Measurements from ENCODE around the gene STAB1. TPM values are rescaled to one million over a fixed set of nuclear protein-coding genes. Genes with fewer than 3 reads are reported as not detected.

Gene STAB1
- total and polyA plus RNA-seq, 2 of the 13 experiments (the other 11 are each of a cell fraction or from before 2014, with no cell fraction given), result 0.09 to 0.34 TPM

DNA sequence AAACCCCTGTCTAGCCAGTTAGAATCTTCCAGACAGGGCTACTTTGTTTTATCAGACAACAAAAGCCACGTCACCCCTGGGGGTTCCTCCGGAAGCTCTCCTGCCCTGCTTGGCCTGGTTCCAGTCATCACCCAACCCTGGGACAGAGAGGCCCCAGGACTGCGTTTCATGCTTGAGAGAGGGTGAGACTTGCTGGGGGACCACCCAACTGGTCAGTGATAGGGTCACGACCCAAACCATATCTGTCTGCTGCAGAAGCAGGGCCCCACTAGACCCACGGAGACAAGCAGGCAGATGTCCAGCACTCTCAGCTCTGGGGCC, 37.3 kb downstream of the STAB1 start (continued):
- TF ChIP-seq ZNF326 (CRISPR knock-in tag; IDR thresholded peaks at IDR 0.05; ENCODE audit: borderline replicate concordance), result 0 out of 2 replicates have a peak, but pooled peaks have one; percentile 28
- TF ChIP-seq ZNF839 (CRISPR knock-in tag; IDR thresholded peaks at IDR 0.05; ENCODE audit: borderline replicate concordance), result no peak
- TF ChIP-seq, protein P1, sequence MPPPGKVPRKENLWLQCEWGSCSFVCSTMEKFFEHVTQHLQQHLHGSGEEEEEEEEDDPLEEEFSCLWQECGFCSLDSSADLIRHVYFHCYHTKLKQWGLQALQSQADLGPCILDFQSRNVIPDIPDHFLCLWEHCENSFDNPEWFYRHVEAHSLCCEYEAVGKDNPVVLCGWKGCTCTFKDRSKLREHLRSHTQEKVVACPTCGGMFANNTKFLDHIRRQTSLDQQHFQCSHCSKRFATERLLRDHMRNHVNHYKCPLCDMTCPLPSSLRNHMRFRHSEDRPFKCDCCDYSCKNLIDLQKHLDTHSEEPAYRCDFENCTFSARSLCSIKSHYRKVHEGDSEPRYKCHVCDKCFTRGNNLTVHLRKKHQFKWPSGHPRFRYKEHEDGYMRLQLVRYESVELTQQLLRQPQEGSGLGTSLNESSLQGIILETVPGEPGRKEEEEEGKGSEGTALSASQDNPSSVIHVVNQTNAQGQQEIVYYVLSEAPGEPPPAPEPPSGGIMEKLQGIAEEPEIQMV (CRISPR knock-in tag; IDR thresholded peaks at IDR 0.05; ENCODE audit: low read depth), result no peak
- TF ChIP-seq, protein P2, sequence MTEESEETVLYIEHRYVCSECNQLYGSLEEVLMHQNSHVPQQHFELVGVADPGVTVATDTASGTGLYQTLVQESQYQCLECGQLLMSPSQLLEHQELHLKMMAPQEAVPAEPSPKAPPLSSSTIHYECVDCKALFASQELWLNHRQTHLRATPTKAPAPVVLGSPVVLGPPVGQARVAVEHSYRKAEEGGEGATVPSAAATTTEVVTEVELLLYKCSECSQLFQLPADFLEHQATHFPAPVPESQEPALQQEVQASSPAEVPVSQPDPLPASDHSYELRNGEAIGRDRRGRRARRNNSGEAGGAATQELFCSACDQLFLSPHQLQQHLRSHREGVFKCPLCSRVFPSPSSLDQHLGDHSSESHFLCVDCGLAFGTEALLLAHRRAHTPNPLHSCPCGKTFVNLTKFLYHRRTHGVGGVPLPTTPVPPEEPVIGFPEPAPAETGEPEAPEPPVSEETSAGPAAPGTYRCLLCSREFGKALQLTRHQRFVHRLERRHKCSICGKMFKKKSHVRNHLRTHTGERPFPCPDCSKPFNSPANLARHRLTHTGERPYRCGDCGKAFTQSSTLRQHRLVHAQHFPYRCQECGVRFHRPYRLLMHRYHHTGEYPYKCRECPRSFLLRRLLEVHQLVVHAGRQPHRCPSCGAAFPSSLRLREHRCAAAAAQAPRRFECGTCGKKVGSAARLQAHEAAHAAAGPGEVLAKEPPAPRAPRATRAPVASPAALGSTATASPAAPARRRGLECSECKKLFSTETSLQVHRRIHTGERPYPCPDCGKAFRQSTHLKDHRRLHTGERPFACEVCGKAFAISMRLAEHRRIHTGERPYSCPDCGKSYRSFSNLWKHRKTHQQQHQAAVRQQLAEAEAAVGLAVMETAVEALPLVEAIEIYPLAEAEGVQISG (CRISPR knock-in tag; IDR thresholded peaks at IDR 0.05), result no peak
- TF ChIP-seq ZNF451 (CRISPR knock-in tag; IDR thresholded peaks at IDR 0.05), result no peak
- TF ChIP-seq FOXK1 (CRISPR knock-in tag; IDR thresholded peaks at IDR 0.05; ENCODE audit: borderline replicate concordance, low read depth), result peak; percentile 16; the same call in 1 of the 2 replicates
- TF ChIP-seq SAFB2 (CRISPR knock-in tag; IDR thresholded peaks at IDR 0.05; ENCODE audit: borderline replicate concordance, low read depth), result no peak
- TF ChIP-seq RXRA (CRISPR knock-in tag; IDR thresholded peaks at IDR 0.05), result no peak
- TF ChIP-seq ZFX (CRISPR knock-in tag; IDR thresholded peaks at IDR 0.05; ENCODE audit: low read depth), result peak; percentile 33; the same call in 1 of the 2 replicates
- TF ChIP-seq ZNF431 (CRISPR knock-in tag; IDR thresholded peaks at IDR 0.05; ENCODE audit: borderline replicate concordance, low read depth), result no peak
- TF ChIP-seq HNF4G (IDR thresholded peaks at IDR 0.05; ENCODE audit: borderline replicate concordance, low read depth, low read length), result no peak
- TF ChIP-seq HNF4G (CRISPR knock-in tag; IDR thresholded peaks at IDR 0.05; ENCODE audit: borderline replicate concordance, low read depth), result no peak
- no peak for TF ChIP-seq YEATS2 (CRISPR knock-in tag; IDR thresholded peaks at IDR 0.05; ENCODE audit: borderline replicate concordance)
- TF ChIP-seq, protein P3, sequence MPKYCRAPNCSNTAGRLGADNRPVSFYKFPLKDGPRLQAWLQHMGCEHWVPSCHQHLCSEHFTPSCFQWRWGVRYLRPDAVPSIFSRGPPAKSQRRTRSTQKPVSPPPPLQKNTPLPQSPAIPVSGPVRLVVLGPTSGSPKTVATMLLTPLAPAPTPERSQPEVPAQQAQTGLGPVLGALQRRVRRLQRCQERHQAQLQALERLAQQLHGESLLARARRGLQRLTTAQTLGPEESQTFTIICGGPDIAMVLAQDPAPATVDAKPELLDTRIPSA (CRISPR knock-in tag; IDR thresholded peaks at IDR 0.05; ENCODE audit: borderline replicate concordance), result no peak
- peak; percentile 57 for TF ChIP-seq CREM (IDR thresholded peaks at IDR 0.05)
- no peak for TF ChIP-seq CREM (CRISPR knock-in tag; IDR thresholded peaks at IDR 0.05)
- TF ChIP-seq, protein P4, sequence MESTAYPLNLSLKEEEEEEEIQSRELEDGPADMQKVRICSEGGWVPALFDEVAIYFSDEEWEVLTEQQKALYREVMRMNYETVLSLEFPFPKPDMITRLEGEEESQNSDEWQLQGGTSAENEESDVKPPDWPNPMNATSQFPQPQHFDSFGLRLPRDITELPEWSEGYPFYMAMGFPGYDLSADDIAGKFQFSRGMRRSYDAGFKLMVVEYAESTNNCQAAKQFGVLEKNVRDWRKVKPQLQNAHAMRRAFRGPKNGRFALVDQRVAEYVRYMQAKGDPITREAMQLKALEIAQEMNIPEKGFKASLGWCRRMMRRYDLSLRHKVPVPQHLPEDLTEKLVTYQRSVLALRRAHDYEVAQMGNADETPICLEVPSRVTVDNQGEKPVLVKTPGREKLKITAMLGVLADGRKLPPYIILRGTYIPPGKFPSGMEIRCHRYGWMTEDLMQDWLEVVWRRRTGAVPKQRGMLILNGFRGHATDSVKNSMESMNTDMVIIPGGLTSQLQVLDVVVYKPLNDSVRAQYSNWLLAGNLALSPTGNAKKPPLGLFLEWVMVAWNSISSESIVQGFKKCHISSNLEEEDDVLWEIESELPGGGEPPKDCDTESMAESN (CRISPR knock-in tag; conservative IDR thresholded peaks at IDR 0.05), result no peak
- TF ChIP-seq ZNF629 (CRISPR knock-in tag; conservative IDR thresholded peaks at IDR 0.05), result no peak
- no peak for TF ChIP-seq ZFYVE20 (CRISPR knock-in tag; IDR thresholded peaks at IDR 0.05; ENCODE audit: borderline replicate concordance, low read depth)
- no peak for TF ChIP-seq MTA3 (CRISPR knock-in tag; IDR thresholded peaks at IDR 0.05)
- peak; percentile 53; the same call in 1 of the 2 replicates for TF ChIP-seq GATAD2A (CRISPR knock-in tag; IDR thresholded peaks at IDR 0.05)
- TF ChIP-seq, protein P5, sequence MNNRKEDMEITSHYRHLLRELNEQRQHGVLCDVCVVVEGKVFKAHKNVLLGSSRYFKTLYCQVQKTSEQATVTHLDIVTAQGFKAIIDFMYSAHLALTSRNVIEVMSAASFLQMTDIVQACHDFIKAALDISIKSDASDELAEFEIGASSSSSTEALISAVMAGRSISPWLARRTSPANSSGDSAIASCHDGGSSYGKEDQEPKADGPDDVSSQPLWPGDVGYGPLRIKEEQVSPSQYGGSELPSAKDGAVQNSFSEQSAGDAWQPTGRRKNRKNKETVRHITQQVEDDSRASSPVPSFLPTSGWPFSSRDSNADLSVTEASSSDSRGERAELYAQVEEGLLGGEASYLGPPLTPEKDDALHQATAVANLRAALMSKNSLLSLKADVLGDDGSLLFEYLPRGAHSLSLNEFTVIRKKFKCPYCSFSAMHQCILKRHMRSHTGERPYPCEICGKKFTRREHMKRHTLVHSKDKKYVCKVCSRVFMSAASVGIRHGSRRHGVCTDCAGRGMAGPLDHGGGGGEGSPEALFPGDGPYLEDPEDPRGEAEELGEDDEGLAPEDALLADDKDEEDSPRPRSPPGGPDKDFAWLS (CRISPR knock-in tag; IDR thresholded peaks at IDR 0.05; ENCODE audit: borderline replicate concordance), result no peak
- TF ChIP-seq, protein P6, sequence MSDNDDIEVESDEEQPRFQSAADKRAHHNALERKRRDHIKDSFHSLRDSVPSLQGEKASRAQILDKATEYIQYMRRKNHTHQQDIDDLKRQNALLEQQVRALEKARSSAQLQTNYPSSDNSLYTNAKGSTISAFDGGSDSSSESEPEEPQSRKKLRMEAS (IDR thresholded peaks at IDR 0.05), result no peak; the same call in 1 of the 2 replicates

Data from HepG2 (cell line).